ENCODE results near the gene GMNC.
A peak's percentile ranks its signal among the peaks of the same experiment; 100 is the strongest.
"Not testable (repeated sequence)": the region's sequence is repeated elsewhere in the genome, so short reads cannot be mapped to it uniquely, and the experiment has no call there.

The GMNC gene

GRCh38 chr3:190892395-190892902 is 30.0 kb upstream of the GMNC start:
- Mint-ChIP-seq H3K4me3 (no peak overlapping the region), H3K36me3 (ENCODE audit: low read depth) (no peaks in the 10 kb centered on the region), H3K9me3 (peaks cover 19% of the 10 kb centered on the region), H3K27me3 (ENCODE audit: low read depth) (no peaks in the 10 kb centered on the region), H3K27ac (no peak overlapping the region), H3K4me1 (no peaks in the 10 kb centered on the region)
- TF ChIP-seq CTCF (IDR thresholded peaks at IDR 0.05; ENCODE audit: unreplicated experiment in 3 of 3): no peak

DNA sequence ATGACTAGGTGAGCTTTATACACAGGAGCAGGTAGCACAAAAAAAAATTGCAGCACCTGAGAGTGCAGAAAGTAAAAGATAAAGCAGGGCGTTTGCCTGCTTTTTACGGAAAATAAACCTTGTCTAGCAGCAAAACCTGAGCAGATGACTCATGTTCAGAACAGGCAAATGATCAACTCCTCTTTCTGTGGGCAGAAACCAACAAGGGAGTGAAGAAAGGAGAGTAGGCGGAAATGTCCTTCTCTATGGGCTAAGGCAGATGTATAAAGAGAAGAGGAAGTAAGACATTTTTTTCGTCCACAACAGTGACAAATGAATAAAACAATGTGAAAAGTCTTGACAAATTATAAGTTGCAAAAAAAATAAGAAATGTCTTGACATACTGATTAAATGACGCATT is 24.5 kb upstream of the GMNC start:
- no peak overlapping the region for H3K4me3 Mint-ChIP-seq
- no peak for TF ChIP-seq CTCF (IDR thresholded peaks at IDR 0.05; ENCODE audit: unreplicated experiment in 3 of 3)
- no peaks in the 10 kb centered on the region for H3K36me3 Mint-ChIP-seq (ENCODE audit: low read depth)
- no peaks in the 10 kb centered on the region for H3K4me1 Mint-ChIP-seq
- no peaks in the 10 kb centered on the region for H3K9me3 Mint-ChIP-seq
- no peak overlapping the region for H3K27ac Mint-ChIP-seq
- H3K27me3 Mint-ChIP-seq (ENCODE audit: low read depth): no peaks in the 10 kb centered on the region

GRCh38 chr3:190883973-190884832 is 21.7 kb upstream of the GMNC start:
- H3K27ac Mint-ChIP-seq: no peak overlapping the region

GRCh38 chr3:190883141-190883540 is 20.6 kb upstream of the GMNC start:
- Mint-ChIP-seq H3K36me3 (ENCODE audit: low read depth) (no peaks in the 10 kb centered on the region), H3K4me1 (no peaks in the 10 kb centered on the region), H3K27me3 (ENCODE audit: low read depth) (no peaks in the 10 kb centered on the region)

More at GRCh38 chr3:190883973-190884832, 21.7 kb upstream of the GMNC start:
- TF ChIP-seq CTCF (IDR thresholded peaks at IDR 0.05; ENCODE audit: unreplicated experiment in 3 of 3): peak; percentile 82 to 91 (median 90)
- H3K9me3 Mint-ChIP-seq: no peaks in the 10 kb centered on the region
- no peaks in the 10 kb centered on the region for H3K4me1 Mint-ChIP-seq
- no peaks in the 10 kb centered on the region for H3K36me3 Mint-ChIP-seq (ENCODE audit: low read depth)
- H3K27me3 Mint-ChIP-seq (ENCODE audit: low read depth): no peaks in the 10 kb centered on the region
- no peak overlapping the region for H3K4me3 Mint-ChIP-seq

DNA sequence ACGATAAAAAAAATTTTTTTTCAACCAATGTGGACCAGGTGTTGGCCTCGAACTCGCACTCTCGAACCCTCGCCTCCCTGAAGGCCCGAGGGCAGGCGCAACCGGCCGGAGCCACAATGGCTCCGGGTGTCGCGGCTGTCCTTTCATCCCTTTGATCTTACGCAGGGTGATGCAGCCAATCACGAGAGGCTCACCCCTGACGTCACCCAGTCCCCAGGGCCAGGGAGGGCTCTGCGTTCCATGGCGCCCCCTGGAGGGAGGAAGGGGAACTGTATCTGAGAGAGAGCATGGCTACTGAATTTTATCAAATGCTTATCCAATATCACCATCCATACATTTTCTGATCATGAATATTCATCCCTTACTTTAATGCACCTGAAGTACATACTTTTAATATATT is 15.4 kb upstream of the GMNC start:
- Mint-ChIP-seq H3K9me3 (no peaks in the 10 kb centered on the region), H3K4me3 (no peak overlapping the region), H3K27me3 (ENCODE audit: low read depth) (no peaks in the 10 kb centered on the region), H3K4me1 (no peaks in the 10 kb centered on the region), H3K36me3 (ENCODE audit: low read depth) (no peaks in the 10 kb centered on the region), H3K27ac (no peak overlapping the region)
- no peak for TF ChIP-seq CTCF (IDR thresholded peaks at IDR 0.05; ENCODE audit: unreplicated experiment in 3 of 3)

More at GRCh38 chr3:190883141-190883540, 20.6 kb upstream of the GMNC start:
- TF ChIP-seq CTCF (IDR thresholded peaks at IDR 0.05; ENCODE audit: unreplicated experiment in 3 of 3): no peak
- H3K4me3 Mint-ChIP-seq: no peak overlapping the region
- H3K9me3 Mint-ChIP-seq: no peaks in the 10 kb centered on the region
- no peak overlapping the region for H3K27ac Mint-ChIP-seq

DNA sequence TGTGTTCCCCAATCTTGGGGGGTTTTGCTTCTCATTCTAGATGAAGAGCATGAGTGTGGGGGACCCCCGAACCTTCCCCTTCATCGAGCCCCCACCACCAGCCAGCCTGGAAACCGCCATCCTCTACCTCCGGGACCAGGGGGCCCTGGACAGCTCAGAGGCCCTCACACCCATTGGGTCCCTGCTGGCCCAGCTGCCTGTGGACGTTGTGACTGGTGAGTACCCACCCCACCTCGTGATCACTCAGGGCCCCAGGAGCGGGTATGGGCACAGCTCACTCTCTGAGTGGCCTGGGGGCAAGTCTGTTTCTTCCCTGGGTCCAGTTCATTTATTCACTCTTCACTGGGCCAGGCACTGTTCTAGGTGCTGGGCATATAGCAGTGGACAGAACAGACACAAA is 13.9 kb upstream of the GMNC start:
- not testable (repeated sequence) for H3K9me3 Mint-ChIP-seq

DNA sequence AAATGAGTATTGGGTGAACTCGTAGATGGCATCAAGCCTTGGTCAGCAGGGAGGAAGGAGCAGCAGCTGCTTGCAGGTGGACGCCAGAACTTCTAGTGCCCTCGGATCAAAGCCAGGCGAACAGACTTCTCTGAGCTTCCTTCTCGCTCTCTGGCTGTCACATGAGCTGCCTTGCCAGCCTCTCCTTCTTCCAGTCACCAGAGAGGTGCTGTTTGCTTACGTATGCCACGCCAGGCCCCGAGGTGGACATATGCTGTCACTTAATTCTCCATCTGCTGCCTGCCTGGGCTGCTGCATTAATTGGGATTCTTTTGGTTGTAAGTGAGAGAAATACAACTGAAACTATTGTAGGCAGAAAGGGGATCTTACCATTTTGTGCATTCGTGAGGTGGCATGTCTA is 12.6 kb upstream of the GMNC start:
- not testable (repeated sequence) for H3K9me3 Mint-ChIP-seq; H3K27me3 Mint-ChIP-seq (ENCODE audit: low read depth); H3K36me3 Mint-ChIP-seq (ENCODE audit: low read depth); H3K27ac Mint-ChIP-seq; H3K4me3 Mint-ChIP-seq; H3K4me1 Mint-ChIP-seq

More for the DNA sequence above, 13.9 kb upstream of the GMNC start:
- not testable (repeated sequence) for H3K27ac Mint-ChIP-seq; H3K36me3 Mint-ChIP-seq (ENCODE audit: low read depth); H3K4me1 Mint-ChIP-seq; H3K27me3 Mint-ChIP-seq (ENCODE audit: low read depth); H3K4me3 Mint-ChIP-seq
